ENCODE results near the gene POLR3K. TPM values are rescaled to one million over a fixed set of nuclear protein-coding genes. Genes with fewer than 3 reads are reported as not detected.

The POLR3K gene
- total and polyA plus RNA-seq, 2 donors (not counting 3 experiments of a cell fraction or from before 2014, with no cell fraction given): 20.6 to 33.2 TPM

GRCh38 chr16:44655-45054 is 8.8 kb downstream of the POLR3K start:
- POLR2A ChIA-PET: no interaction called here

More at GRCh38 chr16:44655-45054, 8.8 kb downstream of the POLR3K start:
- H3K36me3 ChIP-seq (ENCODE audit: control insufficient read depth in 2 of 2, extremely low read depth in 1 of 2, insufficient read depth in 2 of 2, low read length in 2 of 2): peaks cover 3 to 7% of the 10 kb centered on the region in 2 experiments
- CTCF ChIA-PET: interaction anchor here (0.7 to 1.9 kb wide), 2 partner anchors 8 to 63 kb away, joined by 3 to 4 read pairs; partner anchors contain the start of gene POLR3K
- TF ChIP-seq POLR2A (IDR thresholded peaks at IDR 0.05; ENCODE audit: low read depth, low read length) (no peak), JUN (IDR thresholded peaks at IDR 0.05; ENCODE audit: borderline replicate concordance, insufficient read depth, insufficient read length, low read depth) (no peak), POLR2AphosphoS5 (IDR thresholded peaks at IDR 0.05; ENCODE audit: insufficient read depth, low read depth, low read length) (no peak), MYC (IDR thresholded peaks at IDR 0.05; ENCODE audit: low read depth, low read length) (no peak), GATA2 (IDR thresholded peaks at IDR 0.05; ENCODE audit: insufficient read depth, insufficient read length, low read depth, low read length) (no peak), FOS (IDR thresholded peaks at IDR 0.05; ENCODE audit: borderline replicate concordance, insufficient read depth, low read length) (no peak), MAX (IDR thresholded peaks at IDR 0.05; ENCODE audit: insufficient read depth, insufficient read length) (no peak), CTCF (IDR thresholded peaks at IDR 0.05; ENCODE audit: extremely low read depth in 1 of 2, insufficient read depth in 1 of 2, low read depth in 1 of 2, low read length in 2 of 2) (no peak), EZH2 (IDR thresholded peaks at IDR 0.05; ENCODE audit: borderline replicate concordance, low read depth, low read length, severe bottlenecking) (no peak)
- FAIRE-seq (no peak), DNase-seq (ENCODE audit: low read depth, low spot score) (no peak)
- intact Hi-C loops (cut with micrococcal nuclease): no loop called here
- no peaks in the 10 kb centered on the region for H3K79me2 ChIP-seq (ENCODE audit: control insufficient read depth, insufficient read depth, low read length)
- H3K9ac ChIP-seq (replicated peaks; ENCODE audit: extremely low read depth, insufficient read depth, low read length): no peak overlapping the region
- H3K4me2 ChIP-seq (ENCODE audit: insufficient read depth, low read length): no peak overlapping the region
- no TSS peak for BruUV-seq (replicated peaks)
- no peaks in the 10 kb centered on the region for H3K4me1 ChIP-seq (ENCODE audit: control insufficient read depth, extremely low read depth, insufficient read depth, low read length)
- no peak overlapping the region for H3K4me3 ChIP-seq (replicated peaks in 1 of 3; ENCODE audit: insufficient read depth in 1 of 3, low read depth in 1 of 3, low read length in 3 of 3)
- no peaks in the 10 kb centered on the region for H3K27me3 ChIP-seq (ENCODE audit: control insufficient read depth in 2 of 2, insufficient read depth in 2 of 2, low read length in 2 of 2)
- H4K20me1 ChIP-seq (replicated peaks; ENCODE audit: control insufficient read depth, extremely low read depth, insufficient read depth, low read length): no peaks in the 10 kb centered on the region
- H3K27ac ChIP-seq (ENCODE audit: insufficient read depth, low read depth, low read length): no peak overlapping the region
- dilution Hi-C loops (cut with MboI; ENCODE audit: extremely low pct_ligation_motif_present, low sequenced_read_pairs): no loop called here
- no peaks in the 10 kb centered on the region for H3K9me3 ChIP-seq (replicated peaks; ENCODE audit: control insufficient read depth, insufficient read depth, low read length)
- H3K9me1 ChIP-seq (replicated peaks; ENCODE audit: control insufficient read depth, extremely low read depth, insufficient read depth, low read length): no peaks in the 10 kb centered on the region
- no peak overlapping the region for H2AFZ ChIP-seq (ENCODE audit: low read depth, low read length)

Data from endothelial cell of umbilical vein (primary cell).